GM23338 (cell line): Measurements from ENCODE around the gene PLEKHG4B. TPM values are rescaled to one million over a fixed set of nuclear protein-coding genes. Genes with fewer than 3 reads are reported as not detected.

ENCODE experiments used
- ATAC-seq: fragments of 200-7000 bp; cut with Tn5 transposase; 3 replicates; pipeline ENCODE4 v1.9.1; 2020
- DNase-seq: peaks from one replicate; pipeline ENCODE4 v3.0.0-alpha.2; 2015; ENCODE audit warnings: low spot score
- H2AFZ ChIP-seq: fragments of 200-600 bp; sonication (generic); 2 replicates; pipeline ENCODE4 v1.8.0; 2016; ENCODE audit warnings: antibody characterized with exemption, mild to moderate bottlenecking, moderate library complexity
- H3F3A ChIP-seq: fragments of 200-600 bp; sonication (generic); replicated peaks from 2 replicates; pipeline ENCODE4 v1.8.0; 2017; ENCODE audit warnings: antibody characterized with exemption, mixed run types, low read depth
- H3K27ac ChIP-seq: fragments of 200-600 bp; sonication (generic); 2 replicates; pipeline ENCODE4 v1.6.1; 2016; ENCODE audit warnings: low read depth
- H3K27me3 ChIP-seq: fragments of 200-600 bp; sonication (generic); 2 replicates; pipeline ENCODE4 v1.8.0; 2016; ENCODE audit warnings: mild to moderate bottlenecking, mixed run types, moderate library complexity; ENCODE audit not compliant: insufficient read depth
- H3K36me3 ChIP-seq: fragments of 200-600 bp; sonication (generic); 2 replicates; pipeline ENCODE4 v1.8.0; 2016; ENCODE audit warnings: mild to moderate bottlenecking; ENCODE audit not compliant: insufficient read depth
- H3K4me1 ChIP-seq: fragments of 200-600 bp; sonication (generic); 2 replicates; pipeline ENCODE4 v1.8.0; 2016; ENCODE audit warnings: mild to moderate bottlenecking, moderate library complexity; ENCODE audit not compliant: insufficient read depth
- H3K4me2 ChIP-seq: fragments of 200-600 bp; sonication (generic); 2 replicates; pipeline ENCODE4 v1.7.1; 2017; ENCODE audit warnings: mixed run types
- H3K4me3 ChIP-seq: fragments of 200-600 bp; sonication (generic); 2 replicates; pipeline ENCODE4 v1.6.1; 2016; ENCODE audit warnings: mixed run types
- H3K79me2 ChIP-seq: fragments of 200-600 bp; sonication (generic); replicated peaks from 2 replicates; pipeline ENCODE4 v1.8.0; 2017; ENCODE audit warnings: mild to moderate bottlenecking; ENCODE audit not compliant: insufficient read depth
- H3K9me2 ChIP-seq: fragments of 200-600 bp; sonication (generic); 2 replicates; pipeline ENCODE4 v1.8.0; 2017; ENCODE audit not compliant: insufficient read depth
- H4K20me1 ChIP-seq: fragments of 200-600 bp; sonication (generic); replicated peaks from 2 replicates; pipeline ENCODE4 v1.8.0; 2017; ENCODE audit warnings: mild to moderate bottlenecking; ENCODE audit not compliant: insufficient read depth
- H3K27ac Mint-ChIP-seq: 2 replicates; pipeline ENCODE4 v1.8.0; 2020; ENCODE audit warnings: inconsistent platforms, mild to moderate bottlenecking, moderate library complexity, mixed read lengths
- H3K27me3 Mint-ChIP-seq: 3 replicates; pipeline ENCODE4 v1.8.0; 2022; ENCODE audit warnings: low read depth, mild to moderate bottlenecking, moderate library complexity, mixed read lengths, inconsistent platforms; ENCODE audit not compliant: insufficient read depth, poor library complexity
- H3K36me3 Mint-ChIP-seq: 3 replicates; pipeline ENCODE4 v1.8.0; 2021; ENCODE audit warnings: low read depth, mild to moderate bottlenecking, inconsistent platforms, moderate library complexity, mixed read lengths
- H3K4me1 Mint-ChIP-seq: 3 replicates; pipeline ENCODE4 v1.8.0; 2020; ENCODE audit warnings: mild to moderate bottlenecking, inconsistent platforms, mixed read lengths
- H3K4me3 Mint-ChIP-seq: 3 replicates; pipeline ENCODE4 v1.8.0; 2021; ENCODE audit warnings: moderate library complexity, mild to moderate bottlenecking, inconsistent platforms, mixed read lengths
- H3K9me3 Mint-ChIP-seq: 3 replicates; pipeline ENCODE4 v1.8.0; 2020; ENCODE audit warnings: moderate library complexity, mild to moderate bottlenecking, inconsistent platforms, mixed read lengths
- CREB1 ChIP-seq: fragments of 250-450 bp; sonication (Bioruptor Pico); IDR thresholded peaks from 2 replicates; pipeline ENCODE4 v1.5.0; 2020; ENCODE audit warnings: low read depth, mild to moderate bottlenecking, moderate library complexity
- ETS1 ChIP-seq: IDR thresholded peaks from 2 replicates; pipeline ENCODE4 v1.6.1; 2016; ENCODE audit warnings: antibody characterized with exemption
- EZH2phosphoT487 ChIP-seq: fragments of 200-600 bp; sonication (generic); IDR thresholded peaks from one replicate; pipeline ENCODE4 v1.8.1; 2018; ENCODE audit warnings: antibody characterized with exemption; ENCODE audit not compliant: unreplicated experiment
- JUNB ChIP-seq: IDR thresholded peaks from one replicate; pipeline ENCODE4 v1.6.1; 2016; ENCODE audit warnings: antibody characterized with exemption; ENCODE audit not compliant: unreplicated experiment
- NANOG ChIP-seq: IDR thresholded peaks from 2 replicates; pipeline ENCODE4 v1.6.1; 2016; ENCODE audit warnings: antibody characterized with exemption, borderline replicate concordance
- REST ChIP-seq: IDR thresholded peaks from one replicate; pipeline ENCODE4 v1.6.1; 2018; ENCODE audit warnings: antibody characterized with exemption; ENCODE audit not compliant: unreplicated experiment
- STAT1 ChIP-seq: IDR thresholded peaks from one replicate; pipeline ENCODE4 v1.6.1; 2016; ENCODE audit warnings: antibody characterized with exemption; ENCODE audit not compliant: unreplicated experiment
- polyA plus RNA-seq: library from polyadenylated mRNA; unstranded; fragments of >200 nt; fragmentation: Nextera tagmentation; extraction: Ambion mirVana; gene quantifications from 2 replicates; pipeline ENCODE4 v1.2.1, GENCODE V29; 2016
- total RNA-seq: library from RNA; depleted of rRNA; stranded (reverse); fragments of >200 nt; shearing (Covaris generic); gene quantifications from 2 replicates; pipeline ENCODE4 v1.2.3, GENCODE V29; 2014

Gene PLEKHG4B
- total and polyA plus RNA-seq, 2 experiments from 2014 or later = 33.5 to 54.8 TPM

- H3K4me3 ChIP-seq = no peak overlapping the region
- peaks cover 10% of the 10 kb centered on the region for H3K27me3 Mint-ChIP-seq
- H3K27ac ChIP-seq = no peak overlapping the region
- DNase-seq = no peak
- TF ChIP-seq JUNB (no peak), STAT1 (no peak), ETS1 (no peak), EZH2phosphoT487 (no peak), REST (no peak), NANOG (no peak)
- no peak for ATAC-seq
- H4K20me1 ChIP-seq = peaks cover 16% of the 10 kb centered on the region
- H3K4me2 ChIP-seq = no peak overlapping the region
- H3K4me3 Mint-ChIP-seq = no peak overlapping the region
- no peaks in the 10 kb centered on the region for H3K9me3 Mint-ChIP-seq
- peaks cover 30% of the 10 kb centered on the region for H3K36me3 Mint-ChIP-seq
- peaks cover 31% of the 10 kb centered on the region for H3K4me1 Mint-ChIP-seq
- H3F3A ChIP-seq = peaks cover 11% of the 10 kb centered on the region
- no peaks in the 10 kb centered on the region for H3K9me2 ChIP-seq
- no peaks in the 10 kb centered on the region for H3K36me3 ChIP-seq
- H3K79me2 ChIP-seq = peaks cover 31% of the 10 kb centered on the region
- H3K27ac Mint-ChIP-seq = no peak overlapping the region
- H3K27me3 ChIP-seq = no peaks in the 10 kb centered on the region
- no peak overlapping the region for H2AFZ ChIP-seq
- H3K4me1 ChIP-seq = no peaks in the 10 kb centered on the region; the same call in 1 of the 2 replicates
Observed at GRCh38 chr5:203246-203930, 111.4 kb downstream of the PLEKHG4B start.

- TF ChIP-seq CREB1 (CRISPR knock-in tag) = no peak
- TF ChIP-seq STAT1 = no peak
- no peaks in the 10 kb centered on the region for H3K36me3 ChIP-seq
- H3K27me3 Mint-ChIP-seq = peaks cover 10% of the 10 kb centered on the region
- peaks cover 20% of the 10 kb centered on the region for H4K20me1 ChIP-seq
- peaks cover 36% of the 10 kb centered on the region for H3K79me2 ChIP-seq
- no peak overlapping the region for H3K27ac Mint-ChIP-seq
- no peaks in the 10 kb centered on the region for H3K27me3 ChIP-seq
- H3F3A ChIP-seq = peaks cover 11% of the 10 kb centered on the region
- H3K27ac ChIP-seq = no peak overlapping the region
- H2AFZ ChIP-seq = no peak overlapping the region
- no peak overlapping the region for H3K4me2 ChIP-seq
- no peaks in the 10 kb centered on the region; the same call in 1 of the 2 replicates for H3K4me1 ChIP-seq
- H3K36me3 Mint-ChIP-seq = peaks cover 30% of the 10 kb centered on the region
- peaks cover 33% of the 10 kb centered on the region for H3K4me1 Mint-ChIP-seq
- ATAC-seq = no peak
- H3K9me3 Mint-ChIP-seq = no peaks in the 10 kb centered on the region
- H3K4me3 ChIP-seq = no peak overlapping the region
- no peak for DNase-seq
- H3K9me2 ChIP-seq = no peaks in the 10 kb centered on the region
- H3K4me3 Mint-ChIP-seq = no peak overlapping the region
Observed at GRCh38 chr5:204001-204400, 112.0 kb downstream of the PLEKHG4B start.
